AML-193 (cell line): ENCODE results near the gene HMGN5.

Experiments
- DNase-seq, 2 experiments: peaks; one replicate each; lab custom pipeline; 2025; lab: John Stamatoyannopoulos, UW

HMGN5 gene

GRCh38 chrX:81201671-81202455 lies at the start of gene HMGN5, which contains the start of gene SH3BGRL:
Gene HMGN5 (minus strand): TSS chrX:81201913. CDS start chrX:81121549, 80,364 bp downstream.
Gene SH3BGRL (plus strand): TSS chrX:81202102. CDS start chrX:81202201, 99 bp downstream.
- DNase-seq, result peak; percentile 67 to 88

GRCh38 chrX:81241753-81242152 lies 40.0 kb upstream of the HMGN5 start:
- DNase-seq, result no peak

GRCh38 chrX:81240701-81241331 lies 39.1 kb upstream of the HMGN5 start:
- DNase-seq, result no peak

- no peak for DNase-seq
These were observed 36.5 kb upstream of the HMGN5 start for GRCh38 chrX:81238166-81238565.

GRCh38 chrX:81237516-81237915 lies 35.8 kb upstream of the HMGN5 start:
- DNase-seq, result no peak

GRCh38 chrX:81232218-81232617 lies 30.5 kb upstream of the HMGN5 start:
- DNase-seq, result no peak

GRCh38 chrX:81231476-81231875 lies 29.8 kb upstream of the HMGN5 start:
- DNase-seq, result no peak

GRCh38 chrX:81229901-81230300 lies 28.2 kb upstream of the HMGN5 start:
- no peak for DNase-seq

- no peak for DNase-seq
These were observed 27.5 kb upstream of the HMGN5 start for GRCh38 chrX:81229229-81229628.

GRCh38 chrX:81215685-81216084 lies 14.0 kb upstream of the HMGN5 start:
- DNase-seq, result no peak

GRCh38 chrX:81208916-81209315 lies 7.2 kb upstream of the HMGN5 start:
- DNase-seq, result no peak

GRCh38 chrX:81206476-81206875 lies 4.8 kb upstream of the HMGN5 start:
- DNase-seq, result peak in 1 of 2 experiments; percentile 2

GRCh38 chrX:81205551-81205950 lies 3.8 kb upstream of the HMGN5 start:
- DNase-seq, result no peak

- DNase-seq, result no peak
These were observed 1.2 kb upstream of the HMGN5 start for GRCh38 chrX:81202943-81203342.

- no peak for DNase-seq
These were observed 725 bp upstream of the HMGN5 start for GRCh38 chrX:81202456-81202819.

- no peak for DNase-seq
These were observed 642 bp downstream of the HMGN5 start for GRCh38 chrX:81201071-81201470.

GRCh38 chrX:81195712-81196111 lies 6.0 kb downstream of the HMGN5 start:
- peak; percentile 42 to 45 for DNase-seq

GRCh38 chrX:81195259-81195658 lies 6.5 kb downstream of the HMGN5 start:
- DNase-seq, result no peak

- DNase-seq, result peak; percentile 32 to 40
These were observed 27.4 kb downstream of the HMGN5 start for GRCh38 chrX:81174286-81174685.

GRCh38 chrX:81168391-81168790 lies 33.3 kb downstream of the HMGN5 start:
- DNase-seq, result no peak

- DNase-seq, result peak; percentile 72 to 78
These were observed 80.0 kb downstream of the HMGN5 start for GRCh38 chrX:81121513-81122363.

GRCh38 chrX:81120936-81121371 lies 80.8 kb downstream of the HMGN5 start:
- peak; percentile 30 to 68 for DNase-seq
